NCI-H82 treated with DMSO at 0.1 percent for 48 hours (cell line): Measurements from ENCODE around the gene NPC1.
"Not testable (repeated sequence)": the region's sequence is repeated elsewhere in the genome, so short reads cannot be mapped to it uniquely, and the experiment has no call there.

Experiments
- DNase-seq: peaks from one replicate; lab custom pipeline; 2025; ENCODE audit not compliant: unreplicated experiment; lab: John Stamatoyannopoulos, UW

NPC1 gene

GRCh38 chr18:23524213-23524707, 62.0 kb downstream of the NPC1 start:
- DNase-seq = no peak

- no peak for DNase-seq
These were observed 62.7 kb downstream of the NPC1 start for GRCh38 chr18:23523429-23524212.

GRCh38 chr18:23521907-23522306, 64.4 kb downstream of the NPC1 start:
- DNase-seq = no peak

GRCh38 chr18:23521271-23521670, 65.0 kb downstream of the NPC1 start:
- no peak for DNase-seq

GRCh38 chr18:23519734-23520133, 66.6 kb downstream of the NPC1 start:
- DNase-seq = no peak

GRCh38 chr18:23515911-23516546, 70.3 kb downstream of the NPC1 start:
- DNase-seq = peak; percentile 53

GRCh38 chr18:23512641-23513040, 73.7 kb downstream of the NPC1 start:
- no peak for DNase-seq

- DNase-seq = not testable (repeated sequence)
These were observed 74.1 kb downstream of the NPC1 start for GRCh38 chr18:23512216-23512615.

GRCh38 chr18:23510923-23511322, 75.4 kb downstream of the NPC1 start:
- DNase-seq = not testable (repeated sequence)

GRCh38 chr18:23506393-23506792, 79.9 kb downstream of the NPC1 start:
- no peak for DNase-seq

- no peak for DNase-seq
These were observed 81.6 kb downstream of the NPC1 start for GRCh38 chr18:23504720-23505119.

GRCh38 chr18:23503963-23504344, 82.4 kb downstream of the NPC1 start:
- no peak for DNase-seq

GRCh38 chr18:23503038-23503962, 83.0 kb downstream of the NPC1 start, which contains the start of gene RMC1:
TSS of gene RMC1 (plus strand) at chr18:23503511. CDS start at chr18:23503619, 108 bp downstream.
- peak; percentile 46 for DNase-seq

GRCh38 chr18:23502516-23503037, 83.7 kb downstream of the NPC1 start:
- DNase-seq = no peak

GRCh38 chr18:23501626-23502025, 84.7 kb downstream of the NPC1 start:
- DNase-seq = no peak

- DNase-seq = no peak
These were observed 87.0 kb downstream of the NPC1 start for GRCh38 chr18:23499291-23499781.

GRCh38 chr18:23498877-23499276, 87.4 kb downstream of the NPC1 start:
- DNase-seq = peak; percentile 71

GRCh38 chr18:23498117-23498516, 88.2 kb downstream of the NPC1 start:
- DNase-seq = no peak

- DNase-seq = no peak
These were observed 90.4 kb downstream of the NPC1 start for GRCh38 chr18:23495723-23496440.

GRCh38 chr18:23494992-23495391, 91.3 kb downstream of the NPC1 start:
- DNase-seq = no peak
